ENCODE data around the gene SNTG2.

- TF ChIP-seq CTCF (conservative IDR thresholded peaks at IDR 0.05; ENCODE audit: low read length) = no peak
- TF ChIP-seq EZH2phosphoT487 (IDR thresholded peaks at IDR 0.05; ENCODE audit: borderline replicate concordance, low read depth, low read length) = no peak
These were observed 219.6 kb downstream of the SNTG2 start for GRCh38 chr2:1170241-1170640.
